ENCODE results near the gene CAMSAP1. TPM values are rescaled to one million over a fixed set of nuclear protein-coding genes. Genes with fewer than 3 reads are reported as not detected.

The CAMSAP1 gene
- total and polyA plus RNA-seq, 5 experiments from 2014 or later: 0.61 to 32.0 (median 2.4) TPM

GRCh38 chr9:135825435-135826187, 81.7 kb downstream of the CAMSAP1 start:
- DNase-seq (no peak), ATAC-seq (no peak)
- POLR2A ChIA-PET: no interaction called here
- peaks cover 0 to 10% (median 3%) of the 10 kb centered on the region in 4 donors for H3K4me1 Mint-ChIP-seq
- H3K4me3 Mint-ChIP-seq: no peak overlapping the region
- H3K27me3 Mint-ChIP-seq: no peaks in the 10 kb centered on the region
- peak overlapping the region in 1 of 10 donors; percentile 86 for H3K27ac Mint-ChIP-seq
- peaks cover 8 to 82% (median 41%) of the 10 kb centered on the region in 3 donors for H3K36me3 Mint-ChIP-seq
- peaks cover 0 to 16% (median 10%) of the 10 kb centered on the region in 9 donors for H3K9me3 Mint-ChIP-seq

GRCh38 chr9:135823036-135823435, 84.3 kb downstream of the CAMSAP1 start:
- peaks cover under 1 to 85% (median 24%) of the 10 kb centered on the region in 3 donors for H3K36me3 Mint-ChIP-seq
- peaks cover 0 to 10% (median 2%) of the 10 kb centered on the region in 4 donors for H3K4me1 Mint-ChIP-seq
- no peak overlapping the region for H3K27ac Mint-ChIP-seq
- DNase-seq (no peak), ATAC-seq (no peak)
- H3K27me3 Mint-ChIP-seq: no peaks in the 10 kb centered on the region
- peaks cover 0 to 2% (median 0%) of the 10 kb centered on the region in 9 donors for H3K9me3 Mint-ChIP-seq
- no peak overlapping the region for H3K4me3 Mint-ChIP-seq
- POLR2A ChIA-PET: no interaction called here

GRCh38 chr9:135822374-135822755, 85.0 kb downstream of the CAMSAP1 start:
- H3K27me3 Mint-ChIP-seq: no peaks in the 10 kb centered on the region
- H3K36me3 Mint-ChIP-seq: peaks cover 0 to 84% (median 22%) of the 10 kb centered on the region in 3 donors
- H3K4me3 Mint-ChIP-seq: no peak overlapping the region
- no peak for DNase-seq
- no peaks in the 10 kb centered on the region for H3K9me3 Mint-ChIP-seq
- POLR2A ChIA-PET: no interaction called here
- peaks cover 0 to 10% (median 2%) of the 10 kb centered on the region in 4 donors for H3K4me1 Mint-ChIP-seq
- peak overlapping the region in 1 of 10 donors; percentile 83 for H3K27ac Mint-ChIP-seq
- ATAC-seq: no peak

GRCh38 chr9:135821733-135822373, 85.5 kb downstream of the CAMSAP1 start:
- Mint-ChIP-seq H3K27me3 (no peaks in the 10 kb centered on the region), H3K4me3 (no peak overlapping the region), H3K27ac (peak overlapping the region in 2 of 10 donors; percentile 25 to 83), H3K36me3 (peaks cover 0 to 85% (median 22%) of the 10 kb centered on the region in 3 donors), H3K9me3 (no peaks in the 10 kb centered on the region), H3K4me1 (peaks cover 0 to 10% (median 2%) of the 10 kb centered on the region in 4 donors)
- DNase-seq (no peak), ATAC-seq (no peak)
- POLR2A ChIA-PET: no interaction called here

- H3K4me1 Mint-ChIP-seq: peaks cover under 1 to 10% (median 4%) of the 10 kb centered on the region in 4 donors
- POLR2A ChIA-PET: no interaction called here
- H3K27ac Mint-ChIP-seq: peak overlapping the region in 1 of 10 donors; percentile 25
- DNase-seq: no peak
- no peaks in the 10 kb centered on the region for H3K27me3 Mint-ChIP-seq
- peaks cover 0 to 87% (median 27%) of the 10 kb centered on the region in 3 donors for H3K36me3 Mint-ChIP-seq
- H3K9me3 Mint-ChIP-seq: no peaks in the 10 kb centered on the region
- no peak overlapping the region for H3K4me3 Mint-ChIP-seq
- no peak for ATAC-seq
These were observed 86.2 kb downstream of the CAMSAP1 start for GRCh38 chr9:135821116-135821515.

GRCh38 chr9:135820661-135821060, 86.7 kb downstream of the CAMSAP1 start:
- Mint-ChIP-seq H3K4me1 (peaks cover 2 to 9% (median 7%) of the 10 kb centered on the region in 4 donors), H3K4me3 (no peak overlapping the region), H3K27ac (no peak overlapping the region), H3K36me3 (peaks cover 0 to 92% (median 27%) of the 10 kb centered on the region in 3 donors), H3K27me3 (no peaks in the 10 kb centered on the region), H3K9me3 (no peaks in the 10 kb centered on the region)
- ATAC-seq (no peak), DNase-seq (no peak)
- POLR2A ChIA-PET: no interaction called here

GRCh38 chr9:135819905-135820304, 87.4 kb downstream of the CAMSAP1 start:
- H3K27me3 Mint-ChIP-seq: no peaks in the 10 kb centered on the region
- H3K9me3 Mint-ChIP-seq: no peaks in the 10 kb centered on the region
- no peak overlapping the region for H3K4me3 Mint-ChIP-seq
- DNase-seq: no peak
- no peak for ATAC-seq
- H3K4me1 Mint-ChIP-seq: peaks cover 2 to 9% (median 3%) of the 10 kb centered on the region in 4 donors
- POLR2A ChIA-PET: no interaction called here
- peaks cover 0 to 92% (median 27%) of the 10 kb centered on the region in 3 donors for H3K36me3 Mint-ChIP-seq
- no peak overlapping the region for H3K27ac Mint-ChIP-seq

- Mint-ChIP-seq H3K27ac (no peak overlapping the region), H3K36me3 (peaks cover 0 to 92% (median 34%) of the 10 kb centered on the region in 3 donors), H3K27me3 (no peaks in the 10 kb centered on the region), H3K4me3 (no peak overlapping the region), H3K9me3 (no peaks in the 10 kb centered on the region), H3K4me1 (peaks cover 0 to 9% (median 3%) of the 10 kb centered on the region in 4 donors)
- POLR2A ChIA-PET: interaction anchor here (1.0 kb wide), 1 partner anchor 9 kb away, joined by 3 read pairs; no protein-coding TSS in a partner anchor
- no peak for ATAC-seq
- DNase-seq: no peak
These were observed 88.4 kb downstream of the CAMSAP1 start for GRCh38 chr9:135818718-135819475.

- H3K9me3 Mint-ChIP-seq: no peaks in the 10 kb centered on the region
- no peaks in the 10 kb centered on the region for H3K27me3 Mint-ChIP-seq
- DNase-seq (no peak), ATAC-seq (no peak)
- peaks cover 0 to 9% (median 3%) of the 10 kb centered on the region in 4 donors for H3K4me1 Mint-ChIP-seq
- H3K36me3 Mint-ChIP-seq: peaks cover 0 to 87% (median 32%) of the 10 kb centered on the region in 3 donors
- POLR2A ChIA-PET: interaction anchor here (1.0 kb wide), 1 partner anchor 10 kb away, joined by 3 read pairs; no protein-coding TSS in a partner anchor
- H3K27ac Mint-ChIP-seq: no peak overlapping the region
- no peak overlapping the region for H3K4me3 Mint-ChIP-seq
These were observed 89.2 kb downstream of the CAMSAP1 start for GRCh38 chr9:135817951-135818717.

GRCh38 chr9:135816651-135816970, 90.7 kb downstream of the CAMSAP1 start:
- H3K4me3 Mint-ChIP-seq: no peak overlapping the region
- DNase-seq (no peak), ATAC-seq (no peak)
- peak overlapping the region in 8 of 10 donors; percentile 19 to 87 (median 50) for H3K27ac Mint-ChIP-seq
- no peaks in the 10 kb centered on the region for H3K9me3 Mint-ChIP-seq
- peaks cover 0 to 91% (median 25%) of the 10 kb centered on the region in 3 donors for H3K36me3 Mint-ChIP-seq
- no peaks in the 10 kb centered on the region for H3K27me3 Mint-ChIP-seq
- POLR2A ChIA-PET: no interaction called here
- H3K4me1 Mint-ChIP-seq: peaks cover 0 to 9% (median 3%) of the 10 kb centered on the region in 4 donors

GRCh38 chr9:135815830-135816650, 91.3 kb downstream of the CAMSAP1 start:
- H3K4me3 Mint-ChIP-seq: no peak overlapping the region
- peaks cover 0 to 9% (median 3%) of the 10 kb centered on the region in 4 donors for H3K4me1 Mint-ChIP-seq
- H3K27ac Mint-ChIP-seq: peak overlapping the region in 7 of 10 donors; percentile 19 to 87 (median 72)
- no peaks in the 10 kb centered on the region for H3K9me3 Mint-ChIP-seq
- no peaks in the 10 kb centered on the region for H3K27me3 Mint-ChIP-seq
- peak in 4 of 10 donors; percentile 6 to 33 (median 18) for DNase-seq
- POLR2A ChIA-PET: no interaction called here
- H3K36me3 Mint-ChIP-seq: peaks cover 0 to 91% (median 31%) of the 10 kb centered on the region in 3 donors
- peak; percentile 78 to 91 for ATAC-seq

Measured in naive thymus-derived CD8-positive, alpha-beta T cell (primary cell).